ENCODE results near the gene DIAPH3. TPM values are rescaled to one million over a fixed set of nuclear protein-coding genes. Genes with fewer than 3 reads are reported as not detected.
A peak's percentile ranks its signal among the peaks of the same experiment; 100 is the strongest.

Gene DIAPH3
- total and polyA plus RNA-seq, 2 experiments from 2014 or later, result 2.9 to 5.2 TPM

DNA sequence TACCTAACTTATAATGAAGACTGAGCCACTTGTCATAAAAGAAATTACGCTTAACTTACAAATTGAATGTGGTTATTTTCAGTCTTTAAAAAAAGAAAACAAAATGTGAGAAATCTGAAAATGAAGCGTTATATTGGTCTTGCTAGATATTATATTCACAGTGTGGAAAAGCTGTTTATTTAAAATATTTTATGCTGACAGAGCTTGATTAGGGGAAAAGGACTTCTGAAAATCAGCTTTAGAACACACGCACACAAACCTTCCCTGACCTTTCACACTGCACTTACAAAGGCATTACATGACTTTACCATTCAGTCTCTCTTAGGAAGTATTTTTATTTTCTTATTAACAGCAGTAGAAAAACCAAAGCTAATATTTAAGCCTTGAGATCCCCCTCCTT is 461.5 kb downstream of the DIAPH3 start:
- Histone ChIP-seq H3K36me3 (no peaks in the 10 kb centered on the region), H3K4me1 (ENCODE audit: low read depth) (peaks cover 22% of the 10 kb centered on the region), H3K27ac (peak overlapping the region; percentile 36), H3K4me3 (no peak overlapping the region), H3K9me3 (ENCODE audit: low read depth) (no peaks in the 10 kb centered on the region), H3K27me3 (no peaks in the 10 kb centered on the region)
- TF ChIP-seq, protein P1, sequence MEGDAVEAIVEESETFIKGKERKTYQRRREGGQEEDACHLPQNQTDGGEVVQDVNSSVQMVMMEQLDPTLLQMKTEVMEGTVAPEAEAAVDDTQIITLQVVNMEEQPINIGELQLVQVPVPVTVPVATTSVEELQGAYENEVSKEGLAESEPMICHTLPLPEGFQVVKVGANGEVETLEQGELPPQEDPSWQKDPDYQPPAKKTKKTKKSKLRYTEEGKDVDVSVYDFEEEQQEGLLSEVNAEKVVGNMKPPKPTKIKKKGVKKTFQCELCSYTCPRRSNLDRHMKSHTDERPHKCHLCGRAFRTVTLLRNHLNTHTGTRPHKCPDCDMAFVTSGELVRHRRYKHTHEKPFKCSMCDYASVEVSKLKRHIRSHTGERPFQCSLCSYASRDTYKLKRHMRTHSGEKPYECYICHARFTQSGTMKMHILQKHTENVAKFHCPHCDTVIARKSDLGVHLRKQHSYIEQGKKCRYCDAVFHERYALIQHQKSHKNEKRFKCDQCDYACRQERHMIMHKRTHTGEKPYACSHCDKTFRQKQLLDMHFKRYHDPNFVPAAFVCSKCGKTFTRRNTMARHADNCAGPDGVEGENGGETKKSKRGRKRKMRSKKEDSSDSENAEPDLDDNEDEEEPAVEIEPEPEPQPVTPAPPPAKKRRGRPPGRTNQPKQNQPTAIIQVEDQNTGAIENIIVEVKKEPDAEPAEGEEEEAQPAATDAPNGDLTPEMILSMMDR (IDR thresholded peaks at IDR 0.05; ENCODE audit: low read depth, low read length), result no peak
- no peak for DNase-seq (ENCODE audit: low read depth in 1 of 2, low spot score in 1 of 2)

DNA sequence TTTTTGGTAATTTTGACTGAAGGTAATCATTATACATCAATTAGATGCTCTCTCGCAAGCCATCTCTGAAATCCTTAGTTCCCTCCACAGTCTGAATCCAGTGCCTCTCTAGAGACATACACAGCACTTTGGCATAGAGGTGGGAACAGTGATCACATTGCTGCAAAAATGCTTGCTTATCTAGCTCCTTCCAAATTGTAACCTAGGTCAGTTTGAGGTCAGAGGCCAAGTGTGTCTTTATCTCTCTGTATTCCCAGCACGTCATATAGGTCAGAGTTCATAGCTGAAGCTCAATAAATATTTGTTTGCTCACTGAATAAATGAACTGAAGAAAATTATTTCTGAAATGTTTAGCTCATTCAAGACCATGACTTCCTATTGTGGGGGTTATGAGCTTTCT is 462.5 kb downstream of the DIAPH3 start:
- Histone ChIP-seq H3K4me1 (ENCODE audit: low read depth) (peaks cover 22% of the 10 kb centered on the region), H3K4me3 (no peak overlapping the region), H3K9me3 (ENCODE audit: low read depth) (no peaks in the 10 kb centered on the region), H3K36me3 (no peaks in the 10 kb centered on the region), H3K27ac (peak overlapping the region; percentile 32), H3K27me3 (no peaks in the 10 kb centered on the region)
- no peak for DNase-seq (ENCODE audit: low read depth in 1 of 2, low spot score in 1 of 2)
- TF ChIP-seq, protein P1 (IDR thresholded peaks at IDR 0.05; ENCODE audit: low read depth, low read length), result no peak

DNA sequence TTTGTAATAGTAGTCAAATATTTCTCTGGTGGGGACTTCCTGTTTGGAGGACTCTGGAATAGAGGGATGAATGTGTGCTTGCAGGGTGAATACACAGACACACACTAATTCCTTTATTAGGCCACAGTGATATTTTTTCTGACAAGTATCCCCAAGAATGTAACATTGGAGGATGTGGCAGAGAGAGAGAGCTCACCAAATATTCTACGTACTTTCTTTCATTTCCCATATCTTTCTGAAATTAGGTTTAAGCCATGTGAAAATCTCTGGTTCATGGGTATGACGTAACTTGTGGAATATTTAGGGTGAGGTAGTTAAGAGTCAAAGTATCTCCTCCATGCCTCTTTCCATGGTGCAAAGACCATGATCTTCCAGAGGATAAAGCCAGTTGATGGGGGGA is 463.4 kb downstream of the DIAPH3 start:
- TF ChIP-seq, protein P1 (IDR thresholded peaks at IDR 0.05; ENCODE audit: low read depth, low read length), result no peak
- Histone ChIP-seq H3K4me1 (ENCODE audit: low read depth) (peaks cover 22% of the 10 kb centered on the region), H3K4me3 (no peak overlapping the region), H3K36me3 (no peaks in the 10 kb centered on the region), H3K27ac (no peak overlapping the region), H3K27me3 (no peaks in the 10 kb centered on the region), H3K9me3 (ENCODE audit: low read depth) (no peaks in the 10 kb centered on the region)
- peak in 1 of 2 donors; percentile 29 for DNase-seq (ENCODE audit: low read depth in 1 of 2, low spot score in 1 of 2)

DNA sequence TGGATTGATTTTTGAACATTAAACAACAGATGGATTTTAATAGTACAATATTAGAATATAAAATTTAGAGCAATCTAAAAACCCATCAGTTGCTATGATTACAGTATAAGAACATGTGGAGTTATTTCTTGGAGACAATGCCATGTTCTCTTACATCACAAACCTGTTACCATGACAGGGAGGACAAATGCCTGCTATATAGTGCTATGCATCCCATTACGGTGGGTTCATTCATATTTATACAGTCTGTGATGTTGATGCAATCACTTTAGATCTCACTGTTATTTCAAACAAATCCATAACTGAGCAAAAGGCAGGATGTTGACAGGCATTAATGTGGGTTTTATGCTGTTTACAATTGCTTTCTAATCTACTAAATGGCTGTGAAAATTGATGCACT is 467.5 kb downstream of the DIAPH3 start:
- TF ChIP-seq, protein P1 (IDR thresholded peaks at IDR 0.05; ENCODE audit: low read depth, low read length), result no peak
- Histone ChIP-seq H3K36me3 (no peaks in the 10 kb centered on the region), H3K9me3 (ENCODE audit: low read depth) (no peaks in the 10 kb centered on the region), H3K4me3 (no peak overlapping the region), H3K27me3 (no peaks in the 10 kb centered on the region), H3K27ac (no peak overlapping the region), H3K4me1 (ENCODE audit: low read depth) (peaks cover 14% of the 10 kb centered on the region)
- no peak for DNase-seq (ENCODE audit: low read depth in 1 of 2, low spot score in 1 of 2)

DNA sequence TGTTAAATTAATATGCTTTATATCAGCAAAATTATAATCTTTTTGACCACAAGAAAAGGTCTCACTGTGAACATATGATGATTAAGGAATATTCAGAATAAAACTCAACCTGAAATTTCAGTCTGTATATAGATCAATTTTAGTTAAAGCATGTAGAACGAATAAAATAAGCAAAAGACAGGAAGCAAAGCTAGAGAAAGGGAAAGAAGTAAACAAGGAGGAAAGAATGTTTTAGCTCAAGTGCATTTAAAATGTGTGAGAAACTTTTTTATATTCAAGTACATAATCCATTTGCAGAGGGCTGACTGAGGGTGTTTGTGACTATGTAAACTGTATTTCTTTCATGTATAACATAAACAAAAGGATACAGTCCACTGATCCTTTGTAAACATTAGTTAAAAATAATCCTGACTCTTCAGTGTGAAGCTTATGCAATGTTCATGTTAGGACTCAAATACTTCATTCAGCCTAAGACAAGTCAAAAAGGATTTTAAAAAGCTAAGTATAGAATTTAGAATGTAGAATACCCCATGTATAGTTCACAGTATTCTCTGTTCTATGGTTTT is 472.1 kb downstream of the DIAPH3 start:
- Histone ChIP-seq H3K27me3 (no peaks in the 10 kb centered on the region), H3K4me3 (no peak overlapping the region), H3K36me3 (no peaks in the 10 kb centered on the region), H3K9me3 (ENCODE audit: low read depth) (no peaks in the 10 kb centered on the region), H3K27ac (no peak overlapping the region), H3K4me1 (ENCODE audit: low read depth) (peaks cover 19% of the 10 kb centered on the region)
- TF ChIP-seq, protein P1 (IDR thresholded peaks at IDR 0.05; ENCODE audit: low read depth, low read length), result no peak
- no peak for DNase-seq (ENCODE audit: low read depth in 1 of 2, low spot score in 1 of 2)

All from cardiac muscle cell (in vitro differentiated cells and primary cell).